HEK293T (cell line): ENCODE data around the gene CALN1.

Experiments
- ARNT ChIP-seq: fragments of 450-650 bp; IDR thresholded peaks from 2 replicates; pipeline ENCODE4 v1.6.1; 2017; ENCODE audit warnings: mild to moderate bottlenecking
- BHLHE40 ChIP-seq: fragments of 450-650 bp; IDR thresholded peaks from 2 replicates; pipeline ENCODE4 v1.6.1; 2016; ENCODE audit warnings: mild to moderate bottlenecking, moderate library complexity, borderline replicate concordance
- CTBP1 ChIP-seq: fragments of 450-650 bp; IDR thresholded peaks from 2 replicates; pipeline ENCODE4 v1.6.1; 2016; ENCODE audit warnings: borderline replicate concordance
- ELF4 ChIP-seq: fragments of 450-650 bp; IDR thresholded peaks from 2 replicates; pipeline ENCODE4 v1.6.1; 2017; ENCODE audit warnings: antibody characterized with exemption
- FOXK2 ChIP-seq: fragments of 450-650 bp; IDR thresholded peaks from 2 replicates; pipeline ENCODE4 v1.6.1; 2016; ENCODE audit warnings: mild to moderate bottlenecking
- FOXM1 ChIP-seq: fragments of 450-650 bp; IDR thresholded peaks from 2 replicates; pipeline ENCODE4 v1.6.1; 2017; ENCODE audit warnings: mild to moderate bottlenecking, borderline replicate concordance
- HDGF ChIP-seq: fragments of 450-650 bp; IDR thresholded peaks from 2 replicates; pipeline ENCODE4 v1.6.1; 2017; ENCODE audit warnings: antibody characterized with exemption, borderline replicate concordance
- L3MBTL2 ChIP-seq: fragments of 450-650 bp; conservative IDR thresholded peaks from 2 replicates; pipeline ENCODE4 v1.6.1; 2016; ENCODE audit warnings: mild to moderate bottlenecking
- LEF1 ChIP-seq: fragments of 450-650 bp; IDR thresholded peaks from 2 replicates; pipeline ENCODE4 v1.6.1; 2017; ENCODE audit warnings: mild to moderate bottlenecking, borderline replicate concordance
- NFRKB ChIP-seq: fragments of 450-650 bp; IDR thresholded peaks from 2 replicates; pipeline ENCODE4 v1.6.1; 2016; ENCODE audit warnings: mild to moderate bottlenecking, moderate library complexity
- PKNOX1 ChIP-seq: fragments of 450-650 bp; IDR thresholded peaks from 2 replicates; pipeline ENCODE4 v1.6.1; 2016
- SP1 ChIP-seq: fragments of 450-650 bp; IDR thresholded peaks from 2 replicates; pipeline ENCODE4 v1.6.1; 2017
- SUZ12 ChIP-seq: fragments of 450-650 bp; IDR thresholded peaks from 2 replicates; pipeline ENCODE4 v1.6.1; 2016; ENCODE audit warnings: mild to moderate bottlenecking
- ZNF384 ChIP-seq: fragments of 450-650 bp; IDR thresholded peaks from 2 replicates; pipeline ENCODE4 v1.6.1; 2016

- TF ChIP-seq HDGF (no peak), FOXM1 (no peak), L3MBTL2 (no peak), PKNOX1 (no peak), NFRKB (no peak), FOXK2 (no peak), ELF4 (no peak), ZNF384 (no peak), ARNT (no peak), BHLHE40 (no peak), SP1 (no peak), LEF1 (no peak), SUZ12 (no peak), CTBP1 (no peak)
Measured at GRCh38 chr7:71731740-71732139, 680.4 kb downstream of the CALN1 start.
